ENCODE measurements around the gene ARTN. TPM values are rescaled to one million over a fixed set of nuclear protein-coding genes. Genes with fewer than 3 reads are reported as not detected.

The ARTN gene
- total and polyA plus RNA-seq, 9 of the 15 experiments (the other 6 are each of a cell fraction or from before 2014, with no cell fraction given), result 0.06 to 0.38 TPM; not detected in 7

DNA sequence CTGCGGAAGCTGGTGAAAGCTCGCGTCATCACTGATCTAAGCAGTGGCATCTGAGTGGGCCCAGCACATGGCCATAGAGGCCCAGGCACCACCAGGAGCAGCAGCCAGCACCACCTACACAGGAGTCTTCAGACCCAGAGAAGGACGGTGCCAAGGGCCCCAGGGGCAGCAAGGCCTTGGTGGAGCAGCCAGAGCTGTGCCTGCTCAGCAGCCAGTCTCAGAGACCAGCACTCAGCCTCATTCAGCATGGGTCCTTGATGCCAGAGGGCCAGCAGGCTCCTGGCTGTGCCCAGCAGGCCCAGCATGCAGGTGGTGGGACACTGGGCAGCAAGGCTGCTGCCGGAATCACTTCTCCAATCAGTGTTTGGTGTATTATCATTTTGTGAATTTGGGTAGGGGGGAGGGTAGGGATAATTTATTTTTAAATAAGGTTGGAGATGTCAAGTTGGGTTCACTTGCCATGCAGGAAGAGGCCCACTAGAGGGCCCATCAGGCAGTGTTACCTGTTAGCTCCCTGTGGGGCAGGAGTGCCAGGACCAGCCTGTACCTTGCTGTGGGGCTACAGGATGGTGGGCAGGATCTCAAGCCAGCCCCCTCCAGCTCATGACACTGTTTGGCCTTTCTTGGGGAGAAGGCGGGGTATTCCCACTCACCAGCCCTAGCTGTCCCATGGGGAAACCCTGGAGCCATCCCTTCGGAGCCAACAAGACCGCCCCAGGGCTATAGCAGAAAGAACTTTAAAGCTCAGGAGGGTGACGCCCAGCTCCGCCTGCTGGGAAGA, 3.2 kb upstream of the ARTN start:
- no peak overlapping the region for H3K4me3 ChIP-seq
- in situ Hi-C loops (cut with MboI), result loop anchor here (5.0 to 10.0 kb wide), 2 partner anchors 158 to 696 kb away; no protein-coding TSS in a partner anchor
- intact Hi-C loops (cut with micrococcal nuclease), result loop anchor here (5.0 kb wide), 2 partner anchors 83 to 117 kb away; no protein-coding TSS in a partner anchor
- no peaks in the 10 kb centered on the region for H3K79me2 ChIP-seq (ENCODE audit: control insufficient read depth, insufficient read depth, low read length)
- 0 out of 3 replicates have a peak, but pooled peaks have one; percentile 7 for ATAC-seq
- peaks cover 5% of the 10 kb centered on the region for H3K9me1 ChIP-seq (ENCODE audit: control insufficient read depth, insufficient read depth, low read length)
- H3K9ac ChIP-seq (ENCODE audit: insufficient read depth in 1 of 2, low read depth in 2 of 2, low read length in 2 of 2), result no peak overlapping the region; a peak in 1 of 4 replicates
- H3K4me2 ChIP-seq (ENCODE audit: insufficient read depth, low read length), result no peak overlapping the region
- 0 out of 2 replicates have a peak, but pooled peaks cover 3% of the 10 kb centered on the region for H4K20me1 ChIP-seq (replicated peaks; ENCODE audit: control insufficient read depth, insufficient read depth, low read length)
- no peak overlapping the region for H2AFZ ChIP-seq (ENCODE audit: low read depth, low read length)
- no peaks in the 10 kb centered on the region for H3K27me3 ChIP-seq (ENCODE audit: control insufficient read depth in 2 of 2, insufficient read depth in 2 of 2, low read length in 2 of 2)
- no TSS peak for BruUV-seq (replicated peaks)
- TF ChIP-seq JUN (IDR thresholded peaks at IDR 0.05; ENCODE audit: borderline replicate concordance, low read depth, low read length) (no peak), JUN (CRISPR knock-in tag; IDR thresholded peaks at IDR 0.05; ENCODE audit: borderline replicate concordance) (no peak)
- TF ChIP-seq, protein P1, sequence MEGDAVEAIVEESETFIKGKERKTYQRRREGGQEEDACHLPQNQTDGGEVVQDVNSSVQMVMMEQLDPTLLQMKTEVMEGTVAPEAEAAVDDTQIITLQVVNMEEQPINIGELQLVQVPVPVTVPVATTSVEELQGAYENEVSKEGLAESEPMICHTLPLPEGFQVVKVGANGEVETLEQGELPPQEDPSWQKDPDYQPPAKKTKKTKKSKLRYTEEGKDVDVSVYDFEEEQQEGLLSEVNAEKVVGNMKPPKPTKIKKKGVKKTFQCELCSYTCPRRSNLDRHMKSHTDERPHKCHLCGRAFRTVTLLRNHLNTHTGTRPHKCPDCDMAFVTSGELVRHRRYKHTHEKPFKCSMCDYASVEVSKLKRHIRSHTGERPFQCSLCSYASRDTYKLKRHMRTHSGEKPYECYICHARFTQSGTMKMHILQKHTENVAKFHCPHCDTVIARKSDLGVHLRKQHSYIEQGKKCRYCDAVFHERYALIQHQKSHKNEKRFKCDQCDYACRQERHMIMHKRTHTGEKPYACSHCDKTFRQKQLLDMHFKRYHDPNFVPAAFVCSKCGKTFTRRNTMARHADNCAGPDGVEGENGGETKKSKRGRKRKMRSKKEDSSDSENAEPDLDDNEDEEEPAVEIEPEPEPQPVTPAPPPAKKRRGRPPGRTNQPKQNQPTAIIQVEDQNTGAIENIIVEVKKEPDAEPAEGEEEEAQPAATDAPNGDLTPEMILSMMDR (IDR thresholded peaks at IDR 0.05 in 2 of 3, conservative IDR thresholded peaks at IDR 0.05 in 1 of 3; ENCODE audit: insufficient read depth in 2 of 3, low read depth in 1 of 3, low read length in 3 of 3), result peak; percentile 20 to 54 (median 41); a peak in 4 of 6 replicates
- peak in 2 of 4 experiments; percentile 33 to 37 for DNase-seq (ENCODE audit: extremely low read depth in 1 of 4, low spot score in 3 of 4)
- H3K27ac ChIP-seq (ENCODE audit: extremely low read depth, low read depth, low read length), result peak overlapping the region; percentile 60; the same call in 1 of the 3 replicates
- no peak for FAIRE-seq
- no peaks in the 10 kb centered on the region for H3K9me3 ChIP-seq (replicated peaks; ENCODE audit: control insufficient read depth, insufficient read depth, low read depth, low read length)
- H3K36me3 ChIP-seq (ENCODE audit: control insufficient read depth, insufficient read depth, low read length), result no peaks in the 10 kb centered on the region; the same call in 1 of the 3 replicates
- ChIA-PET POLR2A (interaction anchor here (0.6 to 1.0 kb wide), 4 partner anchors 9 to 222 kb away, joined by 3 read pairs; no protein-coding TSS in a partner anchor), CTCF (ENCODE audit: low intra/inter-chr PET ratio) (no interaction called here)
- WGBS (ENCODE audit: insufficient coverage, low coverage, missing lambda C conversion rate), result 83% methylated on average over 10 of the region's 10 CpGs
- H3K4me1 ChIP-seq (replicated peaks in 1 of 2; ENCODE audit: control insufficient read depth in 2 of 2, insufficient read depth in 2 of 2, low read length in 2 of 2), result peaks cover 12 to 24% of the 10 kb centered on the region in 2 experiments; a peak in 4 of 5 replicates

Data from K562 (cell line).